ENCODE data around the gene CARD18. TPM values are rescaled to one million over a fixed set of nuclear protein-coding genes. Genes with fewer than 3 reads are reported as not detected.

CARD18 gene
- total and polyA plus RNA-seq, 2 of the 13 experiments (the other 11 are each of a cell fraction or from before 2014, with no cell fraction given): not detected

DNA sequence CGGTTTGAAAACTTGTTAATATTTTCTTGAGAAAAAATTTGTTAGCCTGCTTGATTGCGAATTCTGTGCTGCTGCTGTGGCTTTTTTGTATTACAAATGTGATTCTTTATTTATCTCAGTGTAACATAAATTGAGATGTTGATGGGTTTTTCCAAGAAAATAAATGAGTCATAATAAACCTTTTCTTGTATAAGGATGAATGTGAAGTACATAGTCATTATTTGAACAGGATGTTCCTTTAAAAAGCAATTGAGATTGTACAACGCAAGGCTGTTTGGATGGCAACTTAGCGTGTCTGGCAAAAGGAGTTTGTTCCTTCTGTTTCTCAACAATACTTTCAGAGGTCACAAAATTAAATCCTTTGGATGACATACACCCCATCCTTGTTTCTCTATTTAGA lies 24.6 kb upstream of the CARD18 start (continued):
- TF ChIP-seq, protein P1, sequence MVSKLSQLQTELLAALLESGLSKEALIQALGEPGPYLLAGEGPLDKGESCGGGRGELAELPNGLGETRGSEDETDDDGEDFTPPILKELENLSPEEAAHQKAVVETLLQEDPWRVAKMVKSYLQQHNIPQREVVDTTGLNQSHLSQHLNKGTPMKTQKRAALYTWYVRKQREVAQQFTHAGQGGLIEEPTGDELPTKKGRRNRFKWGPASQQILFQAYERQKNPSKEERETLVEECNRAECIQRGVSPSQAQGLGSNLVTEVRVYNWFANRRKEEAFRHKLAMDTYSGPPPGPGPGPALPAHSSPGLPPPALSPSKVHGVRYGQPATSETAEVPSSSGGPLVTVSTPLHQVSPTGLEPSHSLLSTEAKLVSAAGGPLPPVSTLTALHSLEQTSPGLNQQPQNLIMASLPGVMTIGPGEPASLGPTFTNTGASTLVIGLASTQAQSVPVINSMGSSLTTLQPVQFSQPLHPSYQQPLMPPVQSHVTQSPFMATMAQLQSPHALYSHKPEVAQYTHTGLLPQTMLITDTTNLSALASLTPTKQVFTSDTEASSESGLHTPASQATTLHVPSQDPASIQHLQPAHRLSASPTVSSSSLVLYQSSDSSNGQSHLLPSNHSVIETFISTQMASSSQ (IDR thresholded peaks at IDR 0.05; ENCODE audit: low read depth): no peak
- TF ChIP-seq, protein P1 (CRISPR knock-in tag; IDR thresholded peaks at IDR 0.05; ENCODE audit: borderline replicate concordance): no peak
- TF ChIP-seq HMGA1 (CRISPR knock-in tag; conservative IDR thresholded peaks at IDR 0.05): no peak
- no peak for TF ChIP-seq GZF1 (CRISPR knock-in tag; IDR thresholded peaks at IDR 0.05)
- TF ChIP-seq RFXAP (CRISPR knock-in tag; IDR thresholded peaks at IDR 0.05; ENCODE audit: borderline replicate concordance): no peak
- TF ChIP-seq, protein P2, sequence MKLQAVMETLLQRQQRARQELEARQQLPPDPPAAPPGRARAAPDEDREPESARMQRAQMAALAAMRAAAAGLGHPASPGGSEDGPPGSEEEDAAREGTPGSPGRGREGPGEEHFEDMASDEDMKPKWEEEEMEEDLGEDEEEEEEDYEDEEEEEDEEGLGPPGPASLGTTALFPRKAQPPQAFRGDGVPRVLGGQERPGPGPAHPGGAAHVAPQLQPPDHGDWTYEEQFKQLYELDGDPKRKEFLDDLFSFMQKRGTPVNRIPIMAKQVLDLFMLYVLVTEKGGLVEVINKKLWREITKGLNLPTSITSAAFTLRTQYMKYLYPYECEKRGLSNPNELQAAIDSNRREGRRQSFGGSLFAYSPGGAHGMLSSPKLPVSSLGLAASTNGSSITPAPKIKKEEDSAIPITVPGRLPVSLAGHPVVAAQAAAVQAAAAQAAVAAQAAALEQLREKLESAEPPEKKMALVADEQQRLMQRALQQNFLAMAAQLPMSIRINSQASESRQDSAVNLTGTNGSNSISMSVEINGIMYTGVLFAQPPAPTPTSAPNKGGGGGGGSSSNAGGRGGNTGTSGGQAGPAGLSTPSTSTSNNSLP (IDR thresholded peaks at IDR 0.05; ENCODE audit: low read depth, low read length): no peak

DNA sequence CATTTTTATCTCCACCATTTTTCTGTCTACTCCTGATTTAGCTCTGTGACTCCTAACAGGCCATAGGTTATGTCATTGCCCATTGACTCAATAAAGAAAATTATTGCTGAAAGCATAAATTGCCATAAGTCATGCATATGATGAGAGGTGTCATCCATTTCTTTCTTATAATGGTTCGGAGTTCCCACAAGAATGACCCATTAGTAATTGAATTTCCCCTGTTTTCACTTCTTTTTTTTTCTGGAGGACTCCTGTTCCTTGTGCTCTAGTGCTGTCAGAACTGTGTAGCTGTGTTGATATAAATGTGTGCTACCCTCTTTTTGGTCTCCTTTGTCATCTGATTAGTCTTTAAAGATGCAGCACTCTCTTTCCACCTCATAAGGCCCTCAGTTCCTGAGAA lies 22.9 kb upstream of the CARD18 start:
- ATAC-seq (no peak), FAIRE-seq (no peak), DNase-seq (ENCODE audit: low spot score) (no peak)
- H3K27me3 ChIP-seq (ENCODE audit: control insufficient read depth in 1 of 2, insufficient read depth in 2 of 2, low read length in 2 of 2): no peaks in the 10 kb centered on the region
- no peaks in the 10 kb centered on the region for H3K9me3 ChIP-seq (ENCODE audit: low read length)
- ChIA-PET CTCF (ENCODE audit: low intra/inter-chr PET ratio, low total read pairs) (no interaction called here), POLR2A (no interaction called here)
- H3K79me2 ChIP-seq (ENCODE audit: insufficient read depth, low read length): no peaks in the 10 kb centered on the region
- H3K27ac ChIP-seq (ENCODE audit: extremely low read length, insufficient read depth, low read length): no peak overlapping the region
- TF ChIP-seq ZNF30 (CRISPR knock-in tag; IDR thresholded peaks at IDR 0.05) (no peak), GABPA (IDR thresholded peaks at IDR 0.05; ENCODE audit: low read depth, low read length) (no peak), GABPA (CRISPR knock-in tag; IDR thresholded peaks at IDR 0.05; ENCODE audit: low read depth) (no peak), GTF3A (CRISPR knock-in tag; conservative IDR thresholded peaks at IDR 0.05) (no peak)
- TF ChIP-seq, protein P3, sequence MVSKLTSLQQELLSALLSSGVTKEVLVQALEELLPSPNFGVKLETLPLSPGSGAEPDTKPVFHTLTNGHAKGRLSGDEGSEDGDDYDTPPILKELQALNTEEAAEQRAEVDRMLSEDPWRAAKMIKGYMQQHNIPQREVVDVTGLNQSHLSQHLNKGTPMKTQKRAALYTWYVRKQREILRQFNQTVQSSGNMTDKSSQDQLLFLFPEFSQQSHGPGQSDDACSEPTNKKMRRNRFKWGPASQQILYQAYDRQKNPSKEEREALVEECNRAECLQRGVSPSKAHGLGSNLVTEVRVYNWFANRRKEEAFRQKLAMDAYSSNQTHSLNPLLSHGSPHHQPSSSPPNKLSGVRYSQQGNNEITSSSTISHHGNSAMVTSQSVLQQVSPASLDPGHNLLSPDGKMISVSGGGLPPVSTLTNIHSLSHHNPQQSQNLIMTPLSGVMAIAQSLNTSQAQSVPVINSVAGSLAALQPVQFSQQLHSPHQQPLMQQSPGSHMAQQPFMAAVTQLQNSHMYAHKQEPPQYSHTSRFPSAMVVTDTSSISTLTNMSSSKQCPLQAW (CRISPR knock-in tag; IDR thresholded peaks at IDR 0.05): no peak
- H3K4me2 ChIP-seq (ENCODE audit: low read depth, low read length): no peak overlapping the region
- H3K36me3 ChIP-seq (replicated peaks in 1 of 2; ENCODE audit: control insufficient read depth in 1 of 2, insufficient read depth in 2 of 2, low read length in 2 of 2): no peaks in the 10 kb centered on the region
- intact Hi-C loops (cut with micrococcal nuclease; ENCODE audit: unreplicated experiment): no loop called here
- H4K20me1 ChIP-seq (ENCODE audit: insufficient read depth, low read length): no peaks in the 10 kb centered on the region
- no peak overlapping the region for H3K4me3 ChIP-seq (replicated peaks in 1 of 3; ENCODE audit: insufficient read depth in 1 of 3, low read depth in 2 of 3, low read length in 3 of 3)
- 0% methylated on average over 1 of the region's 1 CpG for WGBS (ENCODE audit: low lambda C conversion rate)
- H2AFZ ChIP-seq (ENCODE audit: low read length): no peak overlapping the region
- in situ Hi-C loops (cut with HindIII; ENCODE audit: extremely low pct_ligation_motif_present, low pct_unique_long_range_greater_than_20kb): no loop called here
- H3K4me1 ChIP-seq (ENCODE audit: insufficient read depth, low read length): no peaks in the 10 kb centered on the region
- BruUV-seq (replicated peaks): no TSS peak
- H3K9ac ChIP-seq (ENCODE audit: insufficient read depth, low read depth, low read length): no peak overlapping the region

All from HepG2 (cell line).